K562 (cell line): ENCODE measurements around the gene ACTN4. TPM values are rescaled to one million over a fixed set of nuclear protein-coding genes. Genes with fewer than 3 reads are reported as not detected.

Source experiments
- CBFA2T3 ChIP-seq: fragments of 450-650 bp; IDR thresholded peaks from 2 replicates; pipeline ENCODE4 v1.6.1; 2017
- CREM ChIP-seq: IDR thresholded peaks from 2 replicates; pipeline ENCODE4 v1.6.1; 2014; ENCODE audit warnings: antibody characterized with exemption, low read depth
- CTCFL ChIP-seq: IDR thresholded peaks from 2 replicates; pipeline ENCODE4 v1.6.1; 2011; ENCODE audit warnings: borderline replicate concordance, low read depth, mild to moderate bottlenecking, moderate library complexity, low read length; ENCODE audit not compliant: insufficient read depth, poor library complexity, severe bottlenecking
- FOXJ2 ChIP-seq: fragments of 200-800 bp; sonication (Bioruptor generic); IDR thresholded peaks from 2 replicates; pipeline ENCODE4 v1.6.1; 2016; ENCODE audit warnings: missing genetic modification characterization, missing compliant biosample characterization
- HDAC3 ChIP-seq: fragments of 450-650 bp; IDR thresholded peaks from 2 replicates; pipeline ENCODE4 v1.6.1; 2018; ENCODE audit warnings: borderline replicate concordance, mild to moderate bottlenecking, moderate library complexity; ENCODE audit not compliant: partially characterized antibody
- PHF21A ChIP-seq: fragments of 450-650 bp; IDR thresholded peaks from 2 replicates; pipeline ENCODE4 v1.6.1; 2017; ENCODE audit warnings: low read depth, borderline replicate concordance
- SMAD4 ChIP-seq: fragments of 250-450 bp; sonication (Bioruptor Pico); conservative IDR thresholded peaks from 2 replicates; pipeline ENCODE4 v1.8.0; 2021; ENCODE audit warnings: inconsistent platforms, mild to moderate bottlenecking, moderate library complexity
- SP1 ChIP-seq: sonication (generic); formaldehyde crosslinking; IDR thresholded peaks from 2 replicates; pipeline ENCODE4 v1.8.1; 2022; ENCODE audit warnings: mild to moderate bottlenecking, missing genetic modification reagents
- STAG1 ChIP-seq: sonication (generic); formaldehyde crosslinking; IDR thresholded peaks from 2 replicates; pipeline ENCODE4 v1.5.0; 2020; ENCODE audit warnings: missing genetic modification reagents, borderline replicate concordance
- ZNF263 ChIP-seq: sonication (generic); formaldehyde crosslinking; IDR thresholded peaks from 2 replicates; pipeline ENCODE4 v1.8.0; 2022; ENCODE audit warnings: mild to moderate bottlenecking, missing genetic modification reagents, borderline replicate concordance
- ZNF282 ChIP-seq: sonication (generic); formaldehyde crosslinking; IDR thresholded peaks from 2 replicates; pipeline ENCODE4 v1.8.1; 2023; ENCODE audit warnings: missing genetic modification reagents
- ZNF384 ChIP-seq: IDR thresholded peaks from 2 replicates; pipeline ENCODE4 v1.6.1; 2012; ENCODE audit warnings: low read depth, low read length, improper control_type of control experiment
- polyA plus RNA-seq, 8 experiments: library from polyadenylated mRNA; depleted of rRNA in 4 of 8; stranded (reverse) in 5 of 8; unstranded in 3 of 8; fragments of >200 nt; fragmentation: Nextera tagmentation in 2 of 8; fragmentation: Illumina TruSeq in 1 of 8; extraction: Ambion mirVana in 2 of 8; extraction: Trizol in 1 of 8; gene quantifications; 2 replicates each; pipeline versions ENCODE4 v1.2.1 to v1.2.3, GENCODE V29; 2011 to 2014; ENCODE audit warnings: inconsistent platforms in 1 of 8, missing spikeins in 1 of 8
- total RNA-seq, 7 experiments: library from RNA; depleted of rRNA in 6 of 7; stranded (reverse); fragments of >200 nt in 6 of 7; fragmentation: Illumina TruSeq in 2 of 7; extraction: Trizol in 2 of 7; gene quantifications; 2 replicates each; pipeline versions ENCODE4 v1.2.1 to v1.2.3, GENCODE V29; 2011 to 2021; ENCODE audit warnings: low replicate concordance in 1 of 7
- TF ChIP-seq, protein P1 (sequence below), 2 experiments: fragments of 450-650 bp; conservative IDR thresholded peaks; 2 replicates each; pipeline ENCODE4 v1.6.1; 2017; ENCODE audit warnings: mild to moderate bottlenecking in 2 of 2, moderate library complexity in 2 of 2
- TF ChIP-seq, protein P2 (sequence below): fragments of 450-650 bp; formaldehyde crosslinking; IDR thresholded peaks from 2 replicates; pipeline ENCODE4 v1.4.0; 2020; ENCODE audit warnings: mild to moderate bottlenecking, moderate library complexity
- TF ChIP-seq, protein P3 (sequence below): sonication (generic); formaldehyde crosslinking; IDR thresholded peaks from 2 replicates; pipeline ENCODE4 v1.9.0; 2022; ENCODE audit warnings: mild to moderate bottlenecking, missing genetic modification reagents
- TF ChIP-seq, protein P4 (sequence below): fragments of 250-450 bp; sonication (Bioruptor Pico); IDR thresholded peaks from 2 replicates; pipeline ENCODE4 v1.4.0; 2020; ENCODE audit warnings: mild to moderate bottlenecking, moderate library complexity

The ACTN4 gene
- total and polyA plus RNA-seq, 9 of the 15 experiments (the other 6 are each of a cell fraction or from before 2014, with no cell fraction given): 3.1 to 385 (median 125) TPM

DNA sequence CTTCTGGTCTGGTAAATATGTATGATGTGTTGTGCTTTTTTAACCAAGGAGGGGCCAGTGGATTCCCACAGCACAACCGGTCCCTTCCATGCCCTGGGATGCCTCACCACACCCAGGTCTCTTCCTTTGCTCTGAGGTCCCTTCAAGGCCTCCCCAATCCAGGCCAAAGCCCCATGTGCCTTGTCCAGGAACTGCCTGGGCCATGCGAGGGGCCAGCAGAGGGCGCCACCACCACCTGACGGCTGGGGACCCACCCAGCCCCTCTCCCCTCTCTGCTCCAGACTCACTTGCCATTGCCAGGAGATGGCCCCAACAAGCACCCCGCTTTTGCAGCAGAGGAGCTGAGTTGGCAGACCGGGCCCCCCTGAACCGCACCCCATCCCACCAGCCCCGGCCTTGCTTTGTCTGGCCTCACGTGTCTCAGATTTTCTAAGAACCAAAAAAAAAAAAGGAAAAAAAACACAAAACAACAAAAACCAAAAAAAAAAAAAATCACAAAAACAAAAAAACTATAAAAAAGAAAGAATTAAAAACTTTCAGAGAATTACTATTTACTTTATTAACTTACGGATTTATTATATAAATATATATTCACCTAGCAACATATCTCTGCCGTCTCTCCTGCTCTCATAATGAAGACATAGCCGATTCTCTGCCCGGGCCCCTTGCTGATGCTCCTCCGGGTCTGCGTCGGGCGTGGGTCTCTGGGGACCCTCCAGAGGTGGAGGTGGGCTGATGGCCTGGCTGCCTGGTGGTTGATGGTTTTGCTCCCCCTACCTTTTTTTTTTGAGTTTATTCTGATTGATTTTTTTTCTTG, 82.4 kb downstream of the ACTN4 start (continued):
- TF ChIP-seq CTCFL: peak; percentile 96
- 0 out of 2 replicates have a peak, but pooled peaks have one; percentile 35 for TF ChIP-seq CREM
- TF ChIP-seq, protein P1, sequence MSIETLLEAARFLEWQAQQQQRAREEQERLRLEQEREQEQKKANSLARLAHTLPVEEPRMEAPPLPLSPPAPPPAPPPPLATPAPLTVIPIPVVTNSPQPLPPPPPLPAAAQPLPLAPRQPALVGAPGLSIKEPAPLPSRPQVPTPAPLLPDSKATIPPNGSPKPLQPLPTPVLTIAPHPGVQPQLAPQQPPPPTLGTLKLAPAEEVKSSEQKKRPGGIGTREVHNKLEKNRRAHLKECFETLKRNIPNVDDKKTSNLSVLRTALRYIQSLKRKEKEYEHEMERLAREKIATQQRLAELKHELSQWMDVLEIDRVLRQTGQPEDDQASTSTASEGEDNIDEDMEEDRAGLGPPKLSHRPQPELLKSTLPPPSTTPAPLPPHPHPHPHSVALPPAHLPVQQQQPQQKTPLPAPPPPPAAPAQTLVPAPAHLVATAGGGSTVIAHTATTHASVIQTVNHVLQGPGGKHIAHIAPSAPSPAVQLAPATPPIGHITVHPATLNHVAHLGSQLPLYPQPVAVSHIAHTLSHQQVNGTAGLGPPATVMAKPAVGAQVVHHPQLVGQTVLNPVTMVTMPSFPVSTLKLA (conservative IDR thresholded peaks at IDR 0.05): peak in 1 of 2 experiments; percentile 57; a peak in 1 of 4 replicates
- no peak for TF ChIP-seq FOXJ2 (tag)
- TF ChIP-seq ZNF263: peak; percentile 86
- 0 out of 2 replicates have a peak, but pooled peaks have one; percentile 34 for TF ChIP-seq SP1
- TF ChIP-seq STAG1: peak; percentile 42; the same call in 1 of the 2 replicates
- TF ChIP-seq HDAC3: no peak
- TF ChIP-seq, protein P2, sequence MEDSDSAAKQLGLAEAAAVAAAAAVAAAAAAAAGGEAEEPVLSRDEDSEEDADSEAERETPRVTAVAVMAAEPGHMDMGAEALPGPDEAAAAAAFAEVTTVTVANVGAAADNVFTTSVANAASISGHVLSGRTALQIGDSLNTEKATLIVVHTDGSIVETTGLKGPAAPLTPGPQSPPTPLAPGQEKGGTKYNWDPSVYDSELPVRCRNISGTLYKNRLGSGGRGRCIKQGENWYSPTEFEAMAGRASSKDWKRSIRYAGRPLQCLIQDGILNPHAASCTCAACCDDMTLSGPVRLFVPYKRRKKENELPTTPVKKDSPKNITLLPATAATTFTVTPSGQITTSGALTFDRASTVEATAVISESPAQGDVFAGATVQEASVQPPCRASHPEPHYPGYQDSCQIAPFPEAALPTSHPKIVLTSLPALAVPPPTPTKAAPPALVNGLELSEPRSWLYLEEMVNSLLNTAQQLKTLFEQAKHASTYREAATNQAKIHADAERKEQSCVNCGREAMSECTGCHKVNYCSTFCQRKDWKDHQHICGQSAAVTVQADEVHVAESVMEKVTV: peak; percentile 44; the same call in 1 of the 2 replicates
- TF ChIP-seq, protein P3, sequence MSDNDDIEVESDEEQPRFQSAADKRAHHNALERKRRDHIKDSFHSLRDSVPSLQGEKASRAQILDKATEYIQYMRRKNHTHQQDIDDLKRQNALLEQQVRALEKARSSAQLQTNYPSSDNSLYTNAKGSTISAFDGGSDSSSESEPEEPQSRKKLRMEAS (CRISPR knock-in tag): peak; percentile 55
- TF ChIP-seq PHF21A: 0 out of 2 replicates have a peak, but pooled peaks have one; percentile 26
- no peak for TF ChIP-seq CBFA2T3
- TF ChIP-seq ZNF384: peak; percentile 58; the same call in 1 of the 2 replicates
- TF ChIP-seq, protein P4, sequence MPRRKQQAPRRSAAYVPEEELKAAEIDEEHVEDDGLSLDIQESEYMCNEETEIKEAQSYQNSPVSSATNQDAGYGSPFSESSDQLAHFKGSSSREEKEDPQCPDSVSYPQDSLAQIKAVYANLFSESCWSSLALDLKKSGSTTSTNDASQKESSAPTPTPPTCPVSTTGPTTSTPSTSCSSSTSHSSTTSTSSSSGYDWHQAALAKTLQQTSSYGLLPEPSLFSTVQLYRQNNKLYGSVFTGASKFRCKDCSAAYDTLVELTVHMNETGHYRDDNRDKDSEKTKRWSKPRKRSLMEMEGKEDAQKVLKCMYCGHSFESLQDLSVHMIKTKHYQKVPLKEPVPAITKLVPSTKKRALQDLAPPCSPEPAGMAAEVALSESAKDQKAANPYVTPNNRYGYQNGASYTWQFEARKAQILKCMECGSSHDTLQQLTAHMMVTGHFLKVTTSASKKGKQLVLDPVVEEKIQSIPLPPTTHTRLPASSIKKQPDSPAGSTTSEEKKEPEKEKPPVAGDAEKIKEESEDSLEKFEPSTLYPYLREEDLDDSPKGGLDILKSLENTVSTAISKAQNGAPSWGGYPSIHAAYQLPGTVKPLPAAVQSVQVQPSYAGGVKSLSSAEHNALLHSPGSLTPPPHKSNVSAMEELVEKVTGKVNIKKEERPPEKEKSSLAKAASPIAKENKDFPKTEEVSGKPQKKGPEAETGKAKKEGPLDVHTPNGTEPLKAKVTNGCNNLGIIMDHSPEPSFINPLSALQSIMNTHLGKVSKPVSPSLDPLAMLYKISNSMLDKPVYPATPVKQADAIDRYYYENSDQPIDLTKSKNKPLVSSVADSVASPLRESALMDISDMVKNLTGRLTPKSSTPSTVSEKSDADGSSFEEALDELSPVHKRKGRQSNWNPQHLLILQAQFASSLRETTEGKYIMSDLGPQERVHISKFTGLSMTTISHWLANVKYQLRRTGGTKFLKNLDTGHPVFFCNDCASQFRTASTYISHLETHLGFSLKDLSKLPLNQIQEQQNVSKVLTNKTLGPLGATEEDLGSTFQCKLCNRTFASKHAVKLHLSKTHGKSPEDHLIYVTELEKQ (CRISPR knock-in tag): no peak
- peak; percentile 40 for TF ChIP-seq SMAD4
- no peak for TF ChIP-seq ZNF282 (CRISPR knock-in tag)
